Astrocyte of the cerebellum (primary cell): ENCODE measurements around the gene CHID1.

Source experiments
- DNase-seq: peaks from one replicate; pipeline ENCODE4 v3.0.0-alpha.2; 2011; ENCODE audit warnings: low read depth
- H3K4me3 ChIP-seq: 2 replicates; pipeline ENCODE4 v1.5.1; 2011; ENCODE audit warnings: mild to moderate bottlenecking, low read depth, low read length, moderate library complexity
- in situ Hi-C: cut with HindIII; loops from 2 replicates; pipeline ENCODE4 v1.10.0; 2017; ENCODE audit warnings: low sequenced_read_pairs
- TF ChIP-seq, protein P1 (sequence below): IDR thresholded peaks from 2 replicates; pipeline ENCODE4 v1.5.1; 2012; ENCODE audit warnings: low read length, low read depth, moderate library complexity, mild to moderate bottlenecking; ENCODE audit errors: missing control alignments

The CHID1 gene

GRCh38 chr11:945986-946385 lies 35.4 kb upstream of the CHID1 start:
- H3K4me3 ChIP-seq = no peak overlapping the region
- DNase-seq = no peak
- in situ Hi-C loops = no loop called here
- TF ChIP-seq, protein P1, sequence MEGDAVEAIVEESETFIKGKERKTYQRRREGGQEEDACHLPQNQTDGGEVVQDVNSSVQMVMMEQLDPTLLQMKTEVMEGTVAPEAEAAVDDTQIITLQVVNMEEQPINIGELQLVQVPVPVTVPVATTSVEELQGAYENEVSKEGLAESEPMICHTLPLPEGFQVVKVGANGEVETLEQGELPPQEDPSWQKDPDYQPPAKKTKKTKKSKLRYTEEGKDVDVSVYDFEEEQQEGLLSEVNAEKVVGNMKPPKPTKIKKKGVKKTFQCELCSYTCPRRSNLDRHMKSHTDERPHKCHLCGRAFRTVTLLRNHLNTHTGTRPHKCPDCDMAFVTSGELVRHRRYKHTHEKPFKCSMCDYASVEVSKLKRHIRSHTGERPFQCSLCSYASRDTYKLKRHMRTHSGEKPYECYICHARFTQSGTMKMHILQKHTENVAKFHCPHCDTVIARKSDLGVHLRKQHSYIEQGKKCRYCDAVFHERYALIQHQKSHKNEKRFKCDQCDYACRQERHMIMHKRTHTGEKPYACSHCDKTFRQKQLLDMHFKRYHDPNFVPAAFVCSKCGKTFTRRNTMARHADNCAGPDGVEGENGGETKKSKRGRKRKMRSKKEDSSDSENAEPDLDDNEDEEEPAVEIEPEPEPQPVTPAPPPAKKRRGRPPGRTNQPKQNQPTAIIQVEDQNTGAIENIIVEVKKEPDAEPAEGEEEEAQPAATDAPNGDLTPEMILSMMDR = no peak

- in situ Hi-C loops = no loop called here
- TF ChIP-seq, protein P1 = peak; percentile 15
- no peak overlapping the region for H3K4me3 ChIP-seq
- no peak for DNase-seq
These were observed 34.3 kb upstream of the CHID1 start for GRCh38 chr11:944711-945470.

DNA sequence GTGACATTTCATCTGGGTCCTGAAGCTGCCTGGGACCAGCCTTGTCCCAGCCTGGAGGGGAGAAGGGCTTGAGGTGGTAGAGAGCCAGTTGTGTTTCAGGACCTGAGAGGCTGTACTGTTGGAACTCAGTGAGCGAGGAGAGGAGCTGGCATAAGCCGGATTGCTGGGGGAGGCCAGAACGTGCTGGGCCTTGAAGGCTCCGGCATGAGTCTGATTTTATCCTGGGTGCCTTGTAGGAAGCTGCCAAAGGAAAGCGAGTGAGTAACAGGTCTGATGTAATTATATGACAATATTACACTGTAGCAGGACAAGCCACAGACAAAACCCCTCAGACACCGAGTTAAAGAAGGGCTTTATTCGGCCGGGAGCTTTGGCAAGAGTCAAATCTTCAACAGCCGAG lies 32.2 kb upstream of the CHID1 start:
- TF ChIP-seq, protein P1 = no peak
- no peak for DNase-seq
- in situ Hi-C loops = no loop called here
- no peak overlapping the region for H3K4me3 ChIP-seq

GRCh38 chr11:940496-941135 lies 30.0 kb upstream of the CHID1 start:
- DNase-seq = no peak
- no peak overlapping the region for H3K4me3 ChIP-seq
- TF ChIP-seq, protein P1 = no peak
- in situ Hi-C loops = no loop called here

DNA sequence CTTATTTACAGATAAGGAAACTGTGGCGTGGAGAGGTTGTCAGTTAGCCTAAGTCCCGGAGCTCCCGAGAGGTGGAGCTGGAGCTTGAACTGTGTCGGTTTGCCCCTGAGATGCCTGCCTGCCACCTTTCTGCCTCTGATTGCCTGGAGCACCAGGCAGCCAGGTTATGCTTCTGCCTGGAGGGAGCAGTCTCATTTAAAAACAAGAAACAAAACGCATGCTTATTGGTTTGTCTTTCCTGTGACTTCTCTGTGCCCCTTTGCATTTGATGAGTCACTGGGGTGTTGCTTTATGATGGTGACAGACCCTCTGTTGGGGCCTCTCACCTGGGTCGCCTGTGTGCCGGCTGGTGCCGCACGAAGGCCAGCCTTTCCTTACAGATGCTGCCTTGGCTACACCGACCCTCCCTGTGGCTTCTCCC lies 27.2 kb upstream of the CHID1 start:
- no peak overlapping the region for H3K4me3 ChIP-seq
- in situ Hi-C loops = no loop called here
- TF ChIP-seq, protein P1 = no peak
- DNase-seq = no peak

DNA sequence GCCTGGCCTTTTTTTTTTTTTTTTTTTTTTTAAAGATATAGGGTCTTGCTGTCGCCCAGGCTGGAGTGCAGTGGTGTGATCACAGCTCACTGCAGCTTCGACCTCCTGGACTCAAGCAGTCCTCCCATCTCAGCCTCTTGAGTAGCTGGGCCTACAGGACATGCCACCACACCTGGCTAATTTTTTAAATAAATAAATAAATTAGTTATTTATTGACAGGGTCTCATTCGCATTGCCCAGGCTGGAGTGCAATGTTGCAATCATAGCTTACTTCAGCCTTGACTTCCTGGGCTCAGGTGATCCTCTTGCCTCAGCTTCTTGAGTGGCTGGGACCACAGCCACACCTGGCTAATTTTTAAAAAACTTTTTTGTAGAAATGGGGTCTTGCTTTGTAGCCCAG lies 25.6 kb upstream of the CHID1 start:
- TF ChIP-seq, protein P1 = no peak
- DNase-seq = no peak
- in situ Hi-C loops = no loop called here

More for the DNA sequence above, 25.6 kb upstream of the CHID1 start:
- no peak overlapping the region for H3K4me3 ChIP-seq
